BLaER1 (cell line): Measurements from ENCODE around the gene ZNF532.

ENCODE experiments used
- H3K27ac ChIP-seq: shearing (Covaris generic); formaldehyde crosslinking; 2 replicates; pipeline ENCODE4 v1.8.1; 2022
- H3K27me3 ChIP-seq: shearing (Covaris generic); formaldehyde crosslinking; 2 replicates; pipeline ENCODE4 v1.8.1; 2022
- H3K36me3 ChIP-seq: shearing (Covaris generic); formaldehyde crosslinking; 2 replicates; pipeline ENCODE4 v1.8.1; 2022
- H3K4me1 ChIP-seq: shearing (Covaris generic); formaldehyde crosslinking; 2 replicates; pipeline ENCODE4 v1.8.1; 2022
- H3K4me2 ChIP-seq: shearing (Covaris generic); formaldehyde crosslinking; 2 replicates; pipeline ENCODE4 v1.8.1; 2022
- H3K4me3 ChIP-seq: shearing (Covaris generic); formaldehyde crosslinking; 2 replicates; pipeline ENCODE4 v1.8.1; 2022
- H3K9ac ChIP-seq: shearing (Covaris generic); formaldehyde crosslinking; 2 replicates; pipeline ENCODE4 v1.8.1; 2022
- H3K9me3 ChIP-seq: shearing (Covaris generic); formaldehyde crosslinking; 2 replicates; pipeline ENCODE4 v1.8.1; 2022
- H4K20me1 ChIP-seq: shearing (Covaris generic); formaldehyde crosslinking; 2 replicates; pipeline ENCODE4 v1.8.1; 2022
- Cebpa-rat ChIP-seq: shearing (Covaris generic); IDR thresholded peaks from 2 replicates; pipeline ENCODE4 v1.8.1; 2022

ZNF532 gene

GRCh38 chr18:58927659-58928058, 63.0 kb downstream of the ZNF532 start:
- H3K9ac ChIP-seq = no peak overlapping the region
- H3K27me3 ChIP-seq = no peaks in the 10 kb centered on the region
- TF ChIP-seq Cebpa-rat = no peak
- H3K4me3 ChIP-seq = no peak overlapping the region
- no peaks in the 10 kb centered on the region for H4K20me1 ChIP-seq
- H3K9me3 ChIP-seq = no peaks in the 10 kb centered on the region; the same call in 1 of the 2 replicates
- no peak overlapping the region for H3K27ac ChIP-seq
- H3K36me3 ChIP-seq = no peaks in the 10 kb centered on the region
- no peaks in the 10 kb centered on the region for H3K4me1 ChIP-seq
- no peak overlapping the region for H3K4me2 ChIP-seq

GRCh38 chr18:58928386-58928785, 63.7 kb downstream of the ZNF532 start:
- Histone ChIP-seq H3K4me2 (no peak overlapping the region), H3K27me3 (no peaks in the 10 kb centered on the region), H3K36me3 (no peaks in the 10 kb centered on the region), H3K4me3 (no peak overlapping the region), H4K20me1 (no peaks in the 10 kb centered on the region), H3K9ac (no peak overlapping the region), H3K27ac (no peak overlapping the region), H3K4me1 (no peaks in the 10 kb centered on the region), H3K9me3 (no peaks in the 10 kb centered on the region; the same call in 1 of the 2 replicates)
- no peak for TF ChIP-seq Cebpa-rat

DNA sequence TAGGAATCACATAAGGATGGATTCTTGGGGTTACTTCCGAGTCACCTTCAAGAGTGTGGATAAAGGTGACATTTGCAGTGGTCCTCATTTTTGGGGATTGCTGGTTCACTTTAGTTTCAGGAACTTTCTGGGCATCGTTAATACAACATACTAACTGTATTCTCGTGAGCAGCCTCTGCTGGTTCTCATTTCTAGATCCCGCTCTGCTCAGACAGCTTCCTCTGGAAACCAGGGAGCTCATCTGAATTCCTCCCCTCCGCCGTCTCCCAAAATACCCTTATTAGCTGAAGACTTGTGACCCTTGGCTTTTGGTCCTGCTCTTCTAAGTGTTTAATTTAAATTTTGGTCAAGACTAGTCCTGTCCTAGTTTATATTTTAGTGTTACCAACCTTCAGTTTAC, 64.5 kb downstream of the ZNF532 start:
- Histone ChIP-seq H3K4me1 (no peaks in the 10 kb centered on the region), H3K36me3 (no peaks in the 10 kb centered on the region), H4K20me1 (no peaks in the 10 kb centered on the region), H3K27me3 (no peaks in the 10 kb centered on the region), H3K4me2 (no peak overlapping the region), H3K27ac (no peak overlapping the region), H3K9me3 (no peaks in the 10 kb centered on the region; the same call in 1 of the 2 replicates), H3K9ac (no peak overlapping the region), H3K4me3 (no peak overlapping the region)
- no peak for TF ChIP-seq Cebpa-rat

DNA sequence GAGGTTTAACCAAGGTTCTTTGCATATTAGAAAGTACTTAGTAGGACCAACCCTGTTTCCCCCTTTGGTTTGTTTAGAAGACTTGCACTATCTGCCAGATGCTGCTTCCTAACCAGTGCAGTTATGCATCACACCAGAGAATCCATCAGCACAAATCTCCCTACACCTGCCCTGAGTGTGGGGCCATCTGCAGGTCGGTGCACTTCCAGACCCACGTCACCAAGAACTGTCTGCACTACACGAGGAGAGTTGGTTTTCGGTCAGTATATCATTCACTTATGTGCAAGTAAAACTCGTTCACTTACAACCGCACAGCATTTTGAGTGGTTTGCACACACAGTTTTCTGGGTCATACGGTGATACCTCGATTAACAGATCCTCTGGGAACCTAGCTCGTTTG, 69.7 kb downstream of the ZNF532 start:
- Histone ChIP-seq H3K36me3 (no peaks in the 10 kb centered on the region), H3K9me3 (peaks cover 5% of the 10 kb centered on the region), H4K20me1 (no peaks in the 10 kb centered on the region), H3K27me3 (no peaks in the 10 kb centered on the region), H3K4me1 (no peaks in the 10 kb centered on the region), H3K27ac (no peak overlapping the region), H3K4me2 (no peak overlapping the region), H3K9ac (no peak overlapping the region), H3K4me3 (no peak overlapping the region)
- TF ChIP-seq Cebpa-rat = no peak

GRCh38 chr18:58934933-58935577, 70.4 kb downstream of the ZNF532 start:
- no peak overlapping the region for H3K4me2 ChIP-seq
- no peak for TF ChIP-seq Cebpa-rat
- no peak overlapping the region for H3K9ac ChIP-seq
- H3K9me3 ChIP-seq = peaks cover 12% of the 10 kb centered on the region
- H4K20me1 ChIP-seq = no peaks in the 10 kb centered on the region
- H3K27me3 ChIP-seq = no peaks in the 10 kb centered on the region
- no peak overlapping the region for H3K4me3 ChIP-seq
- H3K36me3 ChIP-seq = no peaks in the 10 kb centered on the region
- H3K4me1 ChIP-seq = no peaks in the 10 kb centered on the region
- H3K27ac ChIP-seq = no peak overlapping the region

DNA sequence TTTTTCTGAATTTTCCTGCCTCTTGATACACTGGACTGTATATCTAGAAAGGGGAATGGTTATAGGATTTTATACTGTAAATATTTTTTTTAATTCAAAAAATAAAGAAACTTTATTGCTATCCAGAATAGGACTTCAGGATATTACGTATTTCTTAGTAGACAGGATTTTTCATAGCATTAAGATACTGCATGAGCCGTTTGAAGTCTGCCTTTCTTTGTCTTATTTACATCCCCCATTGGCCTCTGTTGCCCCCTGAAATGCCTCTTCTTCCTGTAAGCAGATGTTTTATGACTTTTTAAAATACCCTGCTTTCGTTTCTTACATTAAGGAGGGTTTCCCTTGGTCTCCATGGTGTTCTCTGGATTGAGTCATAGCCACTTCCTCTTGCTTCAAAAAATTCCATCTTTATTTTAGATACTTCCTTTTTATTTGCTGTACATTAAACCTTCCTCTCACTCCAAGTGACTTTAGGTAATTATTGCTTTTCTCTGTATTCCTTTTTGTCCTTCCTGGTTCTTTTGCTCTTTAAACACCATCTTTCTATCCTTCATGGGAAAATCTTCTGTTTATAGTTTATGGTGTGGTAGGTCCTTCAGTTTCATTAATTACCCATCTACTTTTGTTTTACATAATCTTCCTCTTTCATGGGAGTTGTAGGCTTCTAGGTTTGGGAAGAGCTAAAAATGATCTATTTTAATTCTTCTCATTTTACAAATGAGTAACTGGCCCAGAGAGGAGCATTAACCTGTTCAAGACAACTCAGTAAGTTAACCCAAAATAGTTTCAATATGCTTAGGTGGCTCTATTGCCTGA, 72.6 kb downstream of the ZNF532 start:
- no peaks in the 10 kb centered on the region for H4K20me1 ChIP-seq
- H3K9ac ChIP-seq = no peak overlapping the region
- H3K36me3 ChIP-seq = no peaks in the 10 kb centered on the region
- H3K27ac ChIP-seq = no peak overlapping the region
- TF ChIP-seq Cebpa-rat = no peak
- H3K4me2 ChIP-seq = no peak overlapping the region
- no peak overlapping the region for H3K4me3 ChIP-seq
- H3K9me3 ChIP-seq = peaks cover 26% of the 10 kb centered on the region
- H3K4me1 ChIP-seq = no peaks in the 10 kb centered on the region
- H3K27me3 ChIP-seq = no peaks in the 10 kb centered on the region

DNA sequence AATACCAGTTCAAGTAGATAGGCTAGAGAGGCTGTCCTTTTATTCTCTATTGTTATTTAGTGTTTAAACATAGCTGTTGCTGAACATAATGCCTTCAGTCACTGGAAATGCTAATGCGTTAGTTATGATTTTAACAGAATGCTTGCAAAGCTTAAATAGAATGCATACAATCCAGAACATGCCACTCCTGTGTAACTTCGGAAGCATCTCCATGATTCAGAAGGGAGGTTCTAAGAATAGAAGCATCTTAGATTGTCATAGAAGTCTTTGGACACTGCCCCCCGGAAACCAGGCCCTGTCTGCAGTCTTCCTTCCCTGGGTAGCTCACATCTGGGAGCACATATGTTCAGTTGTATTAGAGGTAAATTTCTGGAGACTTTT, 73.2 kb downstream of the ZNF532 start:
- Histone ChIP-seq H3K9me3 (peaks cover 26% of the 10 kb centered on the region), H3K27me3 (no peaks in the 10 kb centered on the region), H3K9ac (no peak overlapping the region), H4K20me1 (no peaks in the 10 kb centered on the region), H3K4me3 (no peak overlapping the region), H3K4me2 (no peak overlapping the region), H3K4me1 (no peaks in the 10 kb centered on the region), H3K36me3 (no peaks in the 10 kb centered on the region), H3K27ac (no peak overlapping the region)
- no peak for TF ChIP-seq Cebpa-rat

DNA sequence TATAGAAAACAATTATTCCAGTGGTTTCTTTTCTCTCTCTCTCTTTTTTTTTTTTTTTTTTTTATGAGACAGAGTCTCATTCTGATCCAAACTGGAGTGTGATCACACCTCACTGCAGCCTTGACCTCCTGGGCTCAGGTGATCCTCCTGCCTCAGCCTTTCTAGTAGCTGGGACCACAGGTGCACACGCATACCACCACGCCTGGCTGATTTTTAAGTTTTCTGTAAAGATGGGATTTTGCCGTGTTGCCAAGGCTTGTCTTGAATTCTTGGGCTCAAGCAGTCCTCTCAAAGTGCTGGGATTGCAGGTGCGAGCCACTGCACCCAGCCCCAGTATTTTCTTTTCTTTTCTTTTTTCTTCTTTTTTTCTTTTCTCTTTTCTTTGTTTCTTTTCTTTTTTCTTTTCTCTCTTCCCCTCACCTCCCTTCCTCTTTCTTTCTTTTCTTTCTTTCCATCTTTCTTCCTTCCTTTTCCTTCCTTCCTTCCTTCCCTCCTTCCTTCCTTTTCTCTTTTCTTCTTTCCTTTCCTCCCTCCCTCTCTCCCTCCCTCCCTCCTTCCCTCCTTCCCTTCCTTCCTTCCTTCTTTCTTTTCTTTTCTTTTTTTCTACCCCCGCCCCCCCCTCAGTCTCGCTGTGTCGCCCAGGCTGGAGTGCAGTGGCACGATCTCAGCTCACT, 76.9 kb downstream of the ZNF532 start:
- Histone ChIP-seq H3K4me2 (no peak overlapping the region), H3K36me3 (no peaks in the 10 kb centered on the region), H3K9ac (no peak overlapping the region), H3K27ac (no peak overlapping the region), H3K27me3 (no peaks in the 10 kb centered on the region), H4K20me1 (no peaks in the 10 kb centered on the region), H3K9me3 (peaks cover 26% of the 10 kb centered on the region), H3K4me3 (no peak overlapping the region), H3K4me1 (no peaks in the 10 kb centered on the region)
- TF ChIP-seq Cebpa-rat = no peak

- no peak overlapping the region for H3K9ac ChIP-seq
- H3K4me3 ChIP-seq = no peak overlapping the region
- H4K20me1 ChIP-seq = no peaks in the 10 kb centered on the region
- H3K4me2 ChIP-seq = no peak overlapping the region
- H3K36me3 ChIP-seq = no peaks in the 10 kb centered on the region
- H3K4me1 ChIP-seq = no peaks in the 10 kb centered on the region
- TF ChIP-seq Cebpa-rat = no peak
- peaks cover 25% of the 10 kb centered on the region for H3K9me3 ChIP-seq
- no peaks in the 10 kb centered on the region for H3K27me3 ChIP-seq
- no peak overlapping the region for H3K27ac ChIP-seq
Measured at GRCh38 chr18:58943896-58944295, 79.2 kb downstream of the ZNF532 start.

DNA sequence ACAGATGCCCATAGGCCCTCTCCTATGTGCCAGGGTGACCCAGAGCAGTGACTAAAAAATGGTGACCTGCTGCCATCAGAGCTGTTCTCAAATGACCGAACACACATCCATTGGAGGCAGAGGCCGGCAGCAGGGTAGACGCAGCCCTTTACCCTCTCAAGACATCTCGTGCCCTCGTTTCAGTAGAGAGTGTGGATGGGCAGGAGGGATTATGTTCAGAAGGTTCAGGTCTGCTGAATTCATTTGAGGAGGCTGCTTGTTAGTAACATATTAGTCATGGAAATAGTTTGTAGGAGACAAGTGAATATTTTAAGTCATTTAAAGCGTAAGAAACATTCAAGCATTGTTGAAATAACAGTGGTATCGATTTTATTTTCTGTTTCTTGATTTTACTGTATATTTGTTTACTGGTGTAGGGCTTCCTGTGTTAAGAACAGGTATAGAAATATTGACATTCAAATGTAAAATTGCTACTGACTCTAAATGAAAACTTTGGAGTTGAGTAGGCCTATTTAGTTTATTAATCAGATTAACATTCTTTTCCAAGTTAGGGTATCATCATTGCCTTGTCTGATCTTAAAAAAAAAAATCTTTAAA, 82.6 kb downstream of the ZNF532 start:
- Histone ChIP-seq H4K20me1 (no peaks in the 10 kb centered on the region), H3K27me3 (no peaks in the 10 kb centered on the region), H3K4me2 (no peak overlapping the region), H3K36me3 (no peaks in the 10 kb centered on the region), H3K4me3 (no peak overlapping the region), H3K9me3 (no peaks in the 10 kb centered on the region), H3K4me1 (no peaks in the 10 kb centered on the region), H3K9ac (no peak overlapping the region), H3K27ac (no peak overlapping the region)
- TF ChIP-seq Cebpa-rat = no peak
